Activated naive CD4-positive, alpha-beta T cell treated with anti-CD3 and anti-CD28 coated beads, Interleukin-2, amount 10 ng/mL, durations not matched to agents 7 days and 5 days (primary cell): ENCODE results near the gene NOC2L.
A peak's percentile ranks its signal among the peaks of the same experiment; 100 is the strongest.

ENCODE experiments used
- CTCF ChIA-PET: fragments of 350-600 bp; sonication (Branson Sonifier 250); formaldehyde crosslinking; loops from one replicate; lab custom pipeline; 2021; ENCODE audit warnings: antibody characterized with exemption; lab: Charles Lee
- DNase-seq: peaks from one replicate; pipeline ENCODE4 v3.0.0-alpha.2; 2020
- H3K27ac Mint-ChIP-seq: one replicate; pipeline ENCODE4 v1.8.0; 2021; ENCODE audit warnings: mild to moderate bottlenecking, moderate library complexity, mixed read lengths
- H3K27me3 Mint-ChIP-seq: one replicate; pipeline ENCODE4 v1.8.0; 2021; ENCODE audit warnings: mild to moderate bottlenecking, mixed read lengths
- H3K36me3 Mint-ChIP-seq: one replicate; pipeline ENCODE4 v1.8.0; 2021; ENCODE audit warnings: mixed read lengths
- H3K4me1 Mint-ChIP-seq: one replicate; pipeline ENCODE4 v1.8.0; 2021; ENCODE audit warnings: mixed read lengths
- H3K4me3 Mint-ChIP-seq: one replicate; pipeline ENCODE4 v1.8.0; 2021; ENCODE audit warnings: mild to moderate bottlenecking, moderate library complexity, mixed read lengths
- H3K9me3 Mint-ChIP-seq: one replicate; pipeline ENCODE4 v1.8.0; 2021; ENCODE audit warnings: mixed read lengths

Gene NOC2L

DNA sequence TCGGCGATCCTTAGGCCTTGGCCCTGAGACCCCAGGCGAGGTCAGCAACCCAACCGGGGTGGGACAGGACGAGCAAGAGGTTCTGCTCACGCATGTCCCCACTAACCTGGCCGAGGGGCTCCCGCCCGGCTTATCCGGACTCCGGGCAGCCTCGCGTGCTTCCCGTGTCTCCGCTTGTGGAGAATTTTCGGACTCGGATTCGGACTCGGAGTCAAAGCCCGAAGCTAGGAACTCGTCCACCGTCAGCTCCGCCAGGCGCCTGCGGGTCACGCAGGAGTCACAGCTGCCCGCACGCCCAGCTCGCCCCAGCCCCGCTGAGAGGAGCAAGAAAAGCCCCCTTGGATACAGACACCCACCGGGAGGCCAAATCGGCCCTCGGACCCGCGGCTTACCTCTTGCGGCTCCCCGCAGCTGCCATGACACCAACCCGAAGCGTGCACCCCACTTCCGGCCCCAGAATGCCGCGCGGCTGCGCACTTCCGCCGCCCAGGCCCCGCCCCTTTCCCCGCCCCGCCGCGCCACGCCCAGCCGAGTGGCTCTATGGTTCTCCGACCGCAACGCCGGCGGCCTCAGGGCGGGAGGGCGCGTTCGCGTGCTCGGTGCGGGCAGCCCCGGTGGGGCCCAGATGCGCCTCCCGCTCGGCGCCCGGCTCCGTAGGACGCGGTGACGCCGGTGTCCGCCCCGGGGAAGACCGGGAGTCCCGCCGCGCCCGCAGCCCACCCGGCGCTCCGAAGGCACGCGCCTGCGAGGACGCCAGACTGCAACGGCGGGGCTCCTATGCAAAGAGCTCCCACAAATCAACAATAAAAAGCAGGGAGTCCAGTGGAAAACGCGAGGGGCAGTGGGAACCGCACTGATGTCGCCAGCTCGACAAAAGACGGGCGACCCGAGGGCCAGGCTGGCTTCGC is at the start of gene NOC2L:
Gene NOC2L, minus strand, starts transcription at position 434 of the 908 bp plus-strand sequence. Its CDS starts 16 bp downstream, at position 418.
- H3K36me3 Mint-ChIP-seq = peaks cover 17% of the 10 kb centered on the region
- H3K4me1 Mint-ChIP-seq = peaks cover 26% of the 10 kb centered on the region
- no peaks in the 10 kb centered on the region for H3K9me3 Mint-ChIP-seq
- peak; percentile 96 for DNase-seq
- CTCF ChIA-PET = no interaction called here
- H3K27me3 Mint-ChIP-seq = peaks cover 6% of the 10 kb centered on the region
- peak within 1 kb of the TSS; percentile 88 for H3K4me3 Mint-ChIP-seq
- peak within 1 kb of the TSS; percentile 64 for H3K27ac Mint-ChIP-seq

- no peak overlapping the region for H3K27ac Mint-ChIP-seq
- peak; percentile 17 for DNase-seq
- H3K36me3 Mint-ChIP-seq = no peaks in the 10 kb centered on the region
- CTCF ChIA-PET = interaction anchor here (0.8 to 1.7 kb wide), 2 partner anchors 22 to 24 kb away, joined by 5 read pairs; no protein-coding TSS in a partner anchor
- H3K27me3 Mint-ChIP-seq = peaks cover 74% of the 10 kb centered on the region
- no peak overlapping the region for H3K4me3 Mint-ChIP-seq
- H3K9me3 Mint-ChIP-seq = no peaks in the 10 kb centered on the region
- peaks cover 12% of the 10 kb centered on the region for H3K4me1 Mint-ChIP-seq
Measured at GRCh38 chr1:1006305-1007159, 47.5 kb upstream of the NOC2L start.

DNA sequence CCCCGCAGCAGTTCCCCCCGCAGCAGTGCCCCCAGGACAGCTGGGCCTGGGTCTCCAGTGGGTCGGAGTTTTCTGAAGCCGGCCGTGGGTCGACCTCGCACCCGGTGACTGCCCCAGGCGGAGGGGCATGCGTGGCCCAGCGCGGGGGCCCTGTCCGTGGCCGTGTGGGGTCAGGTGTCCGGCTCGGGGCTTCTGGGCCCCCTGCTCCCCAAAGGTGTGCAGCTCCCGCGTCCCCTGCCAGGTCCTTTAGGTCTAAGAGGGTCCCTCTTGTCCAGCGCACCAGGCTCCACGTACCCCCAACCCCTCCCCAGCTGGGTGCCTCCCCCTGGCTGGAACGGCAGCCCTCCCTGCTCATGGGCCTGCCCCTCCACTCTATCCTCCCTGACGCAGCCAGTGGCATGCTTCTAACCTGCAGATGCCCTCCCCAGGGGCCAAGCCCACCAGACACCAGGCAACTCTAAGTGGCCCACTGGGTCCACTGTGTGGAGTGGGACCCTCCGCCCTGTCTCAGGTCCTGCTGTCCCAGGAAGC is 46.8 kb upstream of the NOC2L start:
- DNase-seq = peak; percentile 16
- Mint-ChIP-seq H3K4me1 (peaks cover 13% of the 10 kb centered on the region), H3K36me3 (no peaks in the 10 kb centered on the region), H3K27me3 (peaks cover 81% of the 10 kb centered on the region), H3K27ac (no peak overlapping the region), H3K4me3 (no peak overlapping the region), H3K9me3 (no peaks in the 10 kb centered on the region)
- CTCF ChIA-PET = interaction anchor here (1.7 kb wide), 1 partner anchor 22 kb away, joined by 5 read pairs; no protein-coding TSS in a partner anchor

GRCh38 chr1:1004780-1005697 is 46.0 kb upstream of the NOC2L start:
- peaks cover 89% of the 10 kb centered on the region for H3K27me3 Mint-ChIP-seq
- H3K9me3 Mint-ChIP-seq = no peaks in the 10 kb centered on the region
- CTCF ChIA-PET = interaction anchor here (0.6 to 1.7 kb wide), 2 partner anchors 21 to 25 kb away, joined by 3 to 5 read pairs; no protein-coding TSS in a partner anchor
- H3K27ac Mint-ChIP-seq = no peak overlapping the region
- H3K36me3 Mint-ChIP-seq = no peaks in the 10 kb centered on the region
- peaks cover 17% of the 10 kb centered on the region for H3K4me1 Mint-ChIP-seq
- H3K4me3 Mint-ChIP-seq = no peak overlapping the region
- DNase-seq = peak; percentile 37

DNA sequence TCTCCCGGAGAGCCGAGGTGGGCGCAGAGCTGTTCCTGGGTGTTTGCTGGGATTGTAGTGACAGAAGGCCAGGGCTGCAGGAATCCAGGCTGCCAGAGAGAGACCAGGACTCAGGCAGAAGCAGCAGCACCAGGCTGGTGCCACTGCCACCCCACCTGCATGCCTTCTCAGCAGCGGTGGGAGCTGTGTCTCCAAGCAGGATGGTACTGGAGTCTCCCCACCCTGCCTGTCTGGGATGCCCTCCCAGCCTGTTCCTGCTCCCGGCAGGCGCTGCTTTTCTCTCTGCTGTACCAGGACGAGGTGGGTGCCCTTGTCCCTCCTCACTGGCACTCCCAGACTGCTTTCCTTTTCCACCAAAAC is 45.3 kb upstream of the NOC2L start:
- DNase-seq = peak; percentile 19
- peaks cover 17% of the 10 kb centered on the region for H3K4me1 Mint-ChIP-seq
- H3K4me3 Mint-ChIP-seq = no peak overlapping the region
- CTCF ChIA-PET = interaction anchor here (0.6 kb wide), 1 partner anchor 24 kb away, joined by 3 read pairs; no protein-coding TSS in a partner anchor
- no peak overlapping the region for H3K27ac Mint-ChIP-seq
- H3K36me3 Mint-ChIP-seq = no peaks in the 10 kb centered on the region
- H3K9me3 Mint-ChIP-seq = no peaks in the 10 kb centered on the region
- peaks cover 90% of the 10 kb centered on the region for H3K27me3 Mint-ChIP-seq

DNA sequence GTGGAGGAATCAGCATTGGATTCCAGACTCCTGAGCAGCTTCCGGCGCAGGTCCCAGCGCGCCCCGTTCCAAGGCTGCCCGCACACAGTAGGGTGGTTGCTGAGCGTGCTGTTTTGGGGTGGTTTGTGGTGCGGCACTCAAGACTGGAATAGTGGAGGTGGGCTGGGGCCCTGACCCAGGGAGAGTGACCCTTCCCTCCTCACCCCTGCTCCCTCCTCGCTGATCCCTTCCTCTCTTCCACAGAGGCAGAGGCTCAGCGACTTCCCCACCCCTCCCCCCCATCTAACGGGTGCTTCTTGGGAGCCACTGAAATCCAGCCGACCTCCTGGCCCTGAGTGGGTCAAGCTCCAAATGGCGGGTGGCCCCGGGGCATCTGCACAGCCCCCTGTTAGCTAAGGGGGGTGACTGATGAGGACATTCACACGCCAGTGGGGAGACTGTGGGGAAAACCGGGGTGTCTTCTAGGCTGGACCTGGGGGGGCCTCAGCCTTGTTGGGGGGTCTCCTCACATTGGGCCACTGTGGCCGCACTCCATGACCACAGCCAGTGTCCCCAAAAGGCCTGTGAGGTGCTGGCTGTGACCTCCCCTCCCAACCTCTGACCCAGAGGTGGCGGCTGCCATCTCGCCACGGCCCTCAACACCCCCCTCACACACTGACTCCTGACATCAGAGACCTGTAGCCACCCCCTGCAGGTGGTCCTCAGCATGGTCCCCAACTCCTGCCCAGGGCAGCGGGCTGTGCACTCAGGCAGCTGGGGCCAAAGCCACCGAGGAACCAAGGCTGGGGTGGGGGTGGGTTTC is 44.8 kb upstream of the NOC2L start:
- peak; percentile 15 for DNase-seq
- peaks cover 17% of the 10 kb centered on the region for H3K4me1 Mint-ChIP-seq
- no peaks in the 10 kb centered on the region for H3K36me3 Mint-ChIP-seq
- peaks cover 90% of the 10 kb centered on the region for H3K27me3 Mint-ChIP-seq
- H3K9me3 Mint-ChIP-seq = no peaks in the 10 kb centered on the region
- CTCF ChIA-PET = interaction anchor here (1.0 to 2.1 kb wide), 2 partner anchors 10 to 20 kb away, joined by 3 to 13 read pairs; partner anchors contain the start of gene ISG15
- no peak overlapping the region for H3K27ac Mint-ChIP-seq
- H3K4me3 Mint-ChIP-seq = no peak overlapping the region

DNA sequence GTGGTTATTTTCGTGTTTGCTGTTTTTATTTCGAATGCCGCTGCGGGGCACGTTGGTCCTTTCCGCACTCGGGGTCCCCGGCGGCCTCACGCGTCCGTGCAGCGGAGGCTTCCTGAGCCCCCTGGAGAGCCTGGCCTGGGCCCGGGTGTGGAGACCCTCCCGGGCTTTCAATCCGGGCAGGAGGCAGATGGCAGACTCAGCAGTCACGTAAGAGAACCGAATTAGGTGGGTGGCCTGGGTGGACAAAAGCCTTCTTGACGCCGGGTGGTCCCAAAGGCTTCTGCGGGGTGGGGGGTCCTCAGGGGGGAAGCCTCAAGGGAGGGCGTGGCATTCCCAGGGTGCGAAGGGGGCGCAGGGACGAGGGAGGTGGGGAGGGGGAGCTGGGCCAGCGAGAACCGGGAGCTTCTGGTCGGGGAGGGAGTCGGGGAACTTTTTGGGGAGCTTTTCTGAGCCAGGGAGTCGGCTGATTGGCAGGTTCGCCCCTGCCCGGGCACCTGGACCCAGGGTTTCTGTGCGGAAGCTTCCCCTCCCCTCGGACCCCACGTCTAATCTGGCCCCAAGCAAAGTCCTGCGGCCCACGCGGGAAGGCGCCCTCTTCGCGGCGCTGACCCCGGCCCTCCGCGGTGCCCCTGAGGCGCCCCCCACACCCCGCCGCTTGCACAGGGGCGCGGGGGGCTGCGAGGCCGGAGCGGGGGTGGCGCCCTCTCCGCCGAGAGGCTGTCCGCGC is 42.2 kb upstream of the NOC2L start:
- Mint-ChIP-seq H3K4me3 (peak overlapping the region; percentile 51), H3K9me3 (no peaks in the 10 kb centered on the region), H3K27me3 (peaks cover 94% of the 10 kb centered on the region), H3K36me3 (no peaks in the 10 kb centered on the region), H3K27ac (no peak overlapping the region), H3K4me1 (peaks cover 17% of the 10 kb centered on the region)
- DNase-seq = no peak
- CTCF ChIA-PET = interaction anchor here (0.8 to 2.0 kb wide), 6 partner anchors 9 to 304 kb away, joined by 3 to 12 read pairs (median 4); partner anchors contain the start of gene ISG15

DNA sequence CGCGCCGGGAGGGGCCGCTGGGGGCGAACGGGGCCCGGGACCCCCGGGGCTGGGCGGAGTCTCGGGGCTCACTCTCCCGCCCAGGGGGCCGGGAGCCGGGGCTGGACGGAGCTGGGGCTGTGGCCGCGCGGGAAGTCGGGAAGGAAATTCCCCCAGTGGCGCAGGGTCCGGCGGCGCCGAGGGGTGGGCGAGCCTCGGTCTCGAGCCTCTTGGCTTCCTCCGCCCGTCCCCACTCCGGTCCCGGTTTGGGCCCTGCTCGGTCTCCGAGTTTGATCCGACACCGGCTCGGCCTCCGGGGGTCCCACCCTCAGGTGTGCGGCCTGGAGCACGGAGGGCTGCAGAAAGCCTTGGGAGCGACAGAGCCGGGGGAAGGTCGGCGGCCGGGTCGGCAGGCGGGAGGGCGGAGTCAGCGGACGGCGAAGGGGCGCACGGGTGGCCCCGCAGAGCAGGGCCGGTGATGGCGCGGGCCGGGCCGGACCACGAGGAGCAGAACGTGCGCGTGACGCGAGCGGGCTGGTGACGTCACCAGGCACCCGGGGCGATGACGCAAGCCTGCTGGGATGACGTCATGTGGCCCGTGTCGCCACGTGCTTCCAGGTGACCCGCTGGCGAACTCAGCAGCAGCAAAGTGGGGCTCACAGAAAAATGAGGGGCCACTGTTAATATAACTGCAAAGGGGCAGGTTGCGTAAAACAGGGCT is 41.5 kb upstream of the NOC2L start:
- CTCF ChIA-PET = interaction anchor here (1.9 to 2.0 kb wide), 3 partner anchors 9 to 19 kb away, joined by 5 to 12 read pairs (median 9); partner anchors contain the start of gene ISG15
- H3K4me1 Mint-ChIP-seq = peaks cover 21% of the 10 kb centered on the region
- peak; percentile 68 for DNase-seq
- peak overlapping the region; percentile 45 for H3K27ac Mint-ChIP-seq
- no peaks in the 10 kb centered on the region for H3K36me3 Mint-ChIP-seq
- peaks cover 94% of the 10 kb centered on the region for H3K27me3 Mint-ChIP-seq
- no peaks in the 10 kb centered on the region for H3K9me3 Mint-ChIP-seq
- peak overlapping the region; percentile 51 for H3K4me3 Mint-ChIP-seq

GRCh38 chr1:999725-1000356 is 40.8 kb upstream of the NOC2L start, which contains the start of gene HES4:
HES4 (minus strand) TSS chr1:1000097; CDS start chr1:999973, 124 bp downstream.
- peaks cover 15% of the 10 kb centered on the region for H3K4me1 Mint-ChIP-seq
- H3K9me3 Mint-ChIP-seq = no peaks in the 10 kb centered on the region
- peaks cover 94% of the 10 kb centered on the region for H3K27me3 Mint-ChIP-seq
- no peaks in the 10 kb centered on the region for H3K36me3 Mint-ChIP-seq
- H3K27ac Mint-ChIP-seq = peak within 1 kb of the TSS; percentile 45
- peak; percentile 73 for DNase-seq
- peak within 1 kb of the TSS; percentile 51 for H3K4me3 Mint-ChIP-seq
- CTCF ChIA-PET = no interaction called here

DNA sequence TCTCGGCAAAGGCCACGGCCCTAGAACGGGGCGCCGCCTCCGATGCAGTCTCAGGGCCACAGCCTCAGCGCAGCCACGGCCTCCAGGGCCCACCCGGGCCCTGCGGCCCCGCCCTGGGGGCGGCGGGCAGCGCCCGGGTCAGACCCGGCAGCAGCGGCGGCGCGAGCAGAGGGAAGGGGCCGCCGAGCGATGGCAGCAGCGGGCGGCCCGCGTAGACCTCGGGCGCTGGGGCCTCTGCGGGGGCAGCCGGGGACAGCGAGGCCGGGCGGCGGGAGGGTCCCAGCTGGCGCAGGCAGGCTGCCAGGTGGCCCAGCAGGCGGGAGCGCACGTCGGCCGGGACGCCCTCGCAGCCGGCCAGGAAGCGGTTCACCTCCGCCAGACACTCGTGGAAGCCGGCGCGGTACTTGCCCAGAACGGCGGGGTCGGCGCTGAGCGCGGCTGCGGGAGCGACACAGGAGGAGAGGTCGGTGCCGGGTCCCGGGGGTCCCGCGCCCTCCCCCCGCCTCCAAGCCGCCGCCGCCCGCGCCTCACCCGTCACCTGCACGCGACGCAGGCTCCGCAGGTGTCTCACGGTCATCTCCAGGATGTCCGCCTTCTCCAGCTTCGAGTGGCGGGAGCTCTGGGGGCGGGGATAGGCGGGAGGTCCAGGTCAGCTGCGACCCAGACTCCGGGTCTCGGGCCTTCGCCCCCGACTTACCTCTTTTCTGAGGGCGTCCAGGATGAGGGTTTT is 40.1 kb upstream of the NOC2L start:
- Mint-ChIP-seq H3K4me3 (no peak overlapping the region), H3K27ac (no peak overlapping the region), H3K4me1 (peaks cover 11% of the 10 kb centered on the region), H3K9me3 (no peaks in the 10 kb centered on the region), H3K36me3 (no peaks in the 10 kb centered on the region), H3K27me3 (peaks cover 94% of the 10 kb centered on the region)
- peak; percentile 40 for DNase-seq
- CTCF ChIA-PET = no interaction called here

GRCh38 chr1:998745-998994 is 39.6 kb upstream of the NOC2L start:
- Mint-ChIP-seq H3K4me3 (no peak overlapping the region), H3K9me3 (no peaks in the 10 kb centered on the region), H3K4me1 (peaks cover 11% of the 10 kb centered on the region), H3K27me3 (peaks cover 94% of the 10 kb centered on the region), H3K27ac (no peak overlapping the region), H3K36me3 (no peaks in the 10 kb centered on the region)
- no peak for DNase-seq
- CTCF ChIA-PET = no interaction called here
